SJSA1 (cell line): ENCODE measurements around the gene RELA. TPM values are rescaled to one million over a fixed set of nuclear protein-coding genes. Genes with fewer than 3 reads are reported as not detected.

Source experiments
- DNase-seq, 2 experiments: peaks; one replicate each; pipeline ENCODE4 v3.0.0-alpha.2; 2015 to 2020; ENCODE audit warnings: low spot score in 2 of 2, low read depth in 1 of 2
- H3K27ac ChIP-seq: fragments of 250-450 bp; sonication (Bioruptor Pico); 2 replicates; pipeline ENCODE4 v1.5.1; 2020; ENCODE audit warnings: mild to moderate bottlenecking, moderate library complexity
- H3K27me3 ChIP-seq: fragments of 250-450 bp; sonication (Bioruptor Pico); replicated peaks from 2 replicates; pipeline ENCODE4 v1.5.1; 2020; ENCODE audit warnings: mild to moderate bottlenecking, moderate library complexity
- H3K36me3 ChIP-seq: fragments of 250-450 bp; sonication (Bioruptor Pico); 2 replicates; pipeline ENCODE4 v1.5.1; 2020; ENCODE audit warnings: mild to moderate bottlenecking
- H3K4me1 ChIP-seq: fragments of 250-450 bp; sonication (Bioruptor Pico); replicated peaks from 2 replicates; pipeline ENCODE4 v1.6.1; 2021; ENCODE audit warnings: mild to moderate bottlenecking
- H3K4me3 ChIP-seq: fragments of 250-450 bp; sonication (Bioruptor Pico); 2 replicates; pipeline ENCODE4 v1.5.1; 2020; ENCODE audit warnings: mild to moderate bottlenecking
- H3K9me3 ChIP-seq: fragments of 250-450 bp; sonication (Bioruptor Pico); replicated peaks from 2 replicates; pipeline ENCODE4 v1.5.1; 2020; ENCODE audit warnings: mild to moderate bottlenecking
- total RNA-seq: library from RNA; depleted of rRNA; stranded (reverse); fragments of >200 nt; shearing (Covaris generic); gene quantifications from 2 replicates; pipeline ENCODE4 v1.2.3, GENCODE V29; 2014

RELA gene
- total RNA-seq, 1 experiment from 2014 or later, result 63.3 TPM

DNA sequence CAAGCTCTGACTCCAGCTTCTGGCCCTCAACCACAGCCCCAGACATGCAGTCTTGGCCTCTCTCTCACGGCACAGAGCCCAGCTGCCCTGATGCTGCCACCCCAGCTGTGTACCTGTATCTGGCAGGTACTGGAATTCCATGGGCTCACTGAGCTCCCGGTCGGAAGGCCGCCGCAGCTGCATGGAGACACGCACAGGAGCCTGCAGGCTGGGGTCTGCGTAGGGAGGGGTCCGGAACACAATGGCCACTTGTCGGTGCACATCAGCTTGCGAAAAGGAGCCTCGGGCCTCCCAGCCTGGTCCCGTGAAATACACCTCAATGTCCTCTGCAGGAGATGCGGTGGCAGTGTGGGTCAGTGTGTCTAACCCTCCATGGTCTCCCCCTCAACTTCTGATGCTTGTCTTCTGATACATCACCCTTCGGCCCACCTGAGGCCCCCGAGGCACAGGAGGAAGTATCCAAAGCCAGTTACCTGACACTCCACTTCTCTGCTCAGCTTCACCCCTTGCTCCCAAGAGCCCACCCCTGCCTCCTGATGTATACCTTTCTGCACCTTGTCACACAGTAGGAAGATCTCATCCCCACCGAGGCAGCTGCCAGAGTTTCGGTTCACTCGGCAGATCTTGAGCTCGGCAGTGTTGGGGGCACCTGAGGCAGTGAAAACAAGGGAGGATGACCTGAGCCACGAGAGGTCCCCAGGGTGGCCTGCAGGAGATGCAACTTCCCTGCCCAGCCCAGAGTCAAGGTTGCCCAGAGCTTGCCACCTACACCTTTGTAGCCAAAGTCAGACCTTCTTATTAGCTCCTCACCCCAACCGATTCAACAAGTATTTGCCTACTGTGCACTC is 4.3 kb downstream of the RELA start:
- Histone ChIP-seq H3K9me3 (no peaks in the 10 kb centered on the region), H3K36me3 (peaks cover 99% of the 10 kb centered on the region), H3K4me3 (no peak overlapping the region), H3K27ac (no peak overlapping the region), H3K4me1 (peaks cover 20% of the 10 kb centered on the region), H3K27me3 (no peaks in the 10 kb centered on the region)
- no peak for DNase-seq

DNA sequence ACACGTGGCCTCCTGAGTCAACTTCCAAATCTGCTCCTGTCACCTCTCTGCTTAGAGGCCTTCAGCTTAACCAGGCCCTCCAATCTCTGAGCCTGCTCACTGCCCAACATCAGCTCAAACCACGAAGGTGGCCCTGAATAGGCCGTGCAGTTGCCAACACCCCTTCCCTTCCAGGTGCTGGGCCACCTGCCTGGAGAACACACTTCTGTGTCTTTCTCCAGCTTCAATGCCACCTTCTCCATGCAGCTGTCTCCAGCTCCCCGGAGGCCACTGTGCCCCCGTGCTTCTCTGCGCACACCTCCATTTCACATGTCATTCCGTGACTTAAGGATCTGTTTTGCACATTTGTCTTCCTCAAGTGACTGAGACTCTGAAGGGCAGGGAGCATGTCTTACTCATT is 5.3 kb downstream of the RELA start:
- DNase-seq, result no peak
- Histone ChIP-seq H3K4me3 (no peak overlapping the region), H3K27ac (no peak overlapping the region), H3K36me3 (peaks cover 93% of the 10 kb centered on the region), H3K9me3 (no peaks in the 10 kb centered on the region), H3K27me3 (no peaks in the 10 kb centered on the region), H3K4me1 (peaks cover 25% of the 10 kb centered on the region)

DNA sequence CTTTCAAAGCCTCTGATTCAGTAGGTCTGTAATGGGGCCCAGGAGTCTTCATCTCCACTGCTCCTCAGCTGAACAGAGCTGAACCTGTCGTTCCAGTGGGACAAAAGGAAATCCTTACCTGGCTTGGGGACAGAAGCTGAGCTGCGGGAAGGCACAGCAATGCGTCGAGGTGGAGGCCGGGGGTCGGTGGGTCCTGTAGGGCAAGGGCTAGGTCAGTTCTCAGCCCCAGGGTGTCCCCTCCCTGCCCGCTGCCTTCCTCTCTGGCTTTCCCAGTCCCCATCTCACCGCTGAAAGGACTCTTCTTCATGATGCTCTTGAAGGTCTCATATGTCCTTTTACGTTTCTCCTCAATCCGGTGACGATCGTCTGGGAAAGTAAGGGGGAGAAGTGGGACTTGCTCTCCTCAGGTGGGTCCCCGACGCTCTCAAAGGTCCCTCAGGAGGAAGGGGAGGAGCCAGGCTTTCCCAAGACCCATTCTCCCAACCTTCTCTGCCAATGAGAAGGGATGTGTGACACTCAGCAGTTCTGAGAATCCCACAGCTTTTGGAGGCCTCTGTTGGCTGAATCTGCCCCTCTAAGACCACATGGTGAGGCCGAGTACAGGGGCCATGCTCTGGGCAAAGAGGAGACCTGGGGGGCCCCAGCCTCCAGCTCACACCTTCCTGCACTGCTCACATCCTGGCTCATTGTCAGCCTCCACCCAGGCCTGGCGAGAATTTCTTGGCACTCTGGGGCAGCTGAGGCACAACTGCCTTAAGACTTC is 7.0 kb downstream of the RELA start:
- Histone ChIP-seq H3K4me3 (no peak overlapping the region), H3K27me3 (no peaks in the 10 kb centered on the region), H3K36me3 (peaks cover 88% of the 10 kb centered on the region), H3K9me3 (no peaks in the 10 kb centered on the region), H3K27ac (no peak overlapping the region), H3K4me1 (peaks cover 27% of the 10 kb centered on the region)
- no peak for DNase-seq

DNA sequence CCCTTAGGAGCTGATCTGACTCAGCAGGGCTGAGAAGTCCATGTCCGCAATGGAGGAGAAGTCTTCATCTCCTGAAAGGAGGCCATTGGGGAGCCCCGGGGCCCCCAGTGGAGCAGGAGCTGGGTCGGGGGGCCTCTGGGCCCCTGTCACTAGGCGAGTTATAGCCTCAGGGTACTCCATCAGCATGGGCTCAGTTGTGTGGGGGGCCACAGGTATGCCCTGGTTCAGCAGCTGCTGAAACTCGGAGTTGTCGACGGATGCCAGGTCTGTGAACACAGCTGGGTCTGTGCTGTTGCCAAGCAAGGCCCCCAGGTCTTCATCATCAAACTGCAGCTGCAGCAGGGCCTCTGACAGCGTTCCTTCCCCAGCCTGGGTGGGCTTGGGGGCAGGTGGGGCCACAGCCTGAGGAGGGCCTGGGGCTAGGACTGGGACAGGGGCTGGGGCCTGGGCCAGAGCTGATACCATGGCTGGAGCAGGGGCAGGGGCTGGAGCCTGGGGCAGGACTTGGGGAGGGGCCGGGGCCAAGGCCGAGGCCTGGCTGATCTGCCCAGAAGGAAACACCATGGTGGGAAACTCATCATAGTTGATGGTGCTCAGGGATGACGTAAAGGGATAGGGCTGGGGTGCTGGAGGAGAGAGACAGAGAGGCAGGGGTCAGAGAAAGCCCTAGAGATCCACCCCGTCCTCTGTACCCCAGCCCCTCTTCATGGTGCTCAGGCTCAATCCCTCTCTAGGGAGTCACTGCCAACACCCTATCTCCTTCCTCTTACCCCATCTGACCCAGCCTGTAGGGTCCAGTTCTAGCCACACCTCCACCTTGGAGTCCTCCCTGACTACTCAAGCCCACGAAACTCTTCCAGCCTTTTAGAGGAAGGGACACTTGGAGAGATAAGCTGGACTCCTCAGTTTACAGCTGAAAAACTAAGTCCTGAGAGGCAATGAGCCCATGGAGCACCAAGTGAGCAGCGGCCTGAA is 8.1 kb downstream of the RELA start:
- peaks cover 88% of the 10 kb centered on the region for H3K36me3 ChIP-seq
- no peak for DNase-seq
- H3K4me3 ChIP-seq, result no peak overlapping the region
- peaks cover 27% of the 10 kb centered on the region for H3K4me1 ChIP-seq
- H3K27ac ChIP-seq, result no peak overlapping the region
- H3K27me3 ChIP-seq, result no peaks in the 10 kb centered on the region
- no peaks in the 10 kb centered on the region for H3K9me3 ChIP-seq

DNA sequence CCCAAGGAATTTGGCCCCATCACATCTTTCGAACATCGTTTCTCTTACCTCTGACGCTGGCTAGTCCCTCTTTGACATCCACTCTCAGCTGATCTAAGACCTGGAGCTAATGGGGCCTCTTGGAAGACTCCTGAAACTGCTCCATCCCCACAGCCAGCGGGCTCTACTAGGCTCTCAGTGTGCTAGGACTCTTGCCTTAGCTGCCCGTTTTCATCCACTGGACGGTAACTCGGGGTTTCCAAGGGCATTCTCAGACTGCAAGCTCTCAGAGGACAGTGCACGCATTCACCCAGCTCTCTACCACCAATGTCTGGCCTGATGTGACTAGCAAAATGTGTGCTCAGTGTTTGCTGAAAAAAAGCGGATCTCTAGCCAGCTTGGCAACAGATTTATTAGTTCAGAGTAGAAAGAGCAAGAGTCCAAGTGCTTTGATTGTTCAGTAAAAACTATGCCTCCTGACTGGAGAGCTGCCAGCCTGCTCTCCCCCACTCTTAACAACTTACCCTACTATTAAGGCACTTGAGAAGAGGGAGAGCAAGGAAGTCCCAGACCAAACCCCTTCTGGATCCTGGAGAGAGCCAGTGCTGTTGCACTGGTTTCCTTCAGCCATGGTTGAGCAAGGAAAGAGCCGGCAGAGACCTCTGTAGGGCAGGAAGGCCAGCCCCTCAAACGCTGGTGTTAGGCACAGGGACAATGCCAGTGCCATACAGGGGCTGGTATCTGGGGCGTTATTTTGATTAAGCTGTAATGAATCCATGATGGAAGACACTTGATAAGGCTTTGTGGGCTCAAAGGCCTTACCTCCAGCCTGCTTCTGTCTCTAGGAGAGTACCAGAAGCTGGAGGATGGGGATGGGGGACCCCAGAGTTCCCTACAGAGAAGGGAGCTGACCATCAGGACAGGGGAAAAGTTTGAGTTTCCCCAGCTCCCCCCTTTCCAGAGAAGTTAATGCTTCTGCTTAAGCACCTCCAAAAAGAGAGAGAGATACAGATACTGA is 9.2 kb downstream of the RELA start:
- Histone ChIP-seq H3K4me3 (peak overlapping the region; percentile 43), H3K36me3 (peaks cover 86% of the 10 kb centered on the region), H3K27ac (peak overlapping the region; percentile 85), H3K4me1 (peaks cover 27% of the 10 kb centered on the region), H3K27me3 (no peaks in the 10 kb centered on the region), H3K9me3 (no peaks in the 10 kb centered on the region)
- DNase-seq, result no peak

DNA sequence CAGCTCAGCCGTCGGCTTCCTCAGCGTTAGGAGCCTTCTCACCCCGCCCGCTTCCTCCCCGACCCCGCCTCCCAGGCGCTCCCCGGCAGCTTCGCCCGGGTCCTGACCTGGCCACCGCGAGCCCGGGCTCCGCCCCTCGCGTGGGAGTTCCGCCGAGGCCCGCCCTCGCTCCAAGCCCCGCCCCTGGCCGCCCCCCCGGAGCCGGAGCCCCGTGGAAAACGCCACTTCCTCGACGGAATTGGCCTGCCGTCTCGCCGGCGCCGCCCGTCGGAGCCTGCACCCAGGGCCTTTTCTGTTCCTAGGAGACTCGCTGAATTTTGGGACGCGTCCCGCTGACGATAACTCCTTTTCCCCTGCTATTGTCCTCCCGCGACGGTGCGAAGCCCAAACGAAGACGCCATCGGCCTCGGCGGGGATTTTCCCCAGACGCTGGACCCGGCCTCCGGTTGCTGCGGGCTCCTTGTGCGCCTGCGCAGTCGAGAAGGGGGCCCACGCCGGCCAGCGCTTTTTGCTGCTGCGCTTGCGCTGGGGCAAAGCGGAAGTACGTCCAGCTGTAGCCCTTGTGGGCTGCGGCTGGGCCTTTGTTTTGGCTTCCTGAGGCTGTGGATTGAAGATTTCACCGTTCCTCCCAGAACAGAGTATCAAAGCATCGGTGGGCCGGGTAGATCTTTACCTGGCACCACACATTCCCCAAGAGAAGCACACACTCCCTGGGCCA is 10.0 kb downstream of the RELA start:
- H3K9me3 ChIP-seq, result no peaks in the 10 kb centered on the region
- peak overlapping the region; percentile 85 for H3K27ac ChIP-seq
- H3K4me1 ChIP-seq, result peaks cover 27% of the 10 kb centered on the region
- H3K27me3 ChIP-seq, result no peaks in the 10 kb centered on the region
- H3K4me3 ChIP-seq, result peak overlapping the region; percentile 43
- peaks cover 80% of the 10 kb centered on the region for H3K36me3 ChIP-seq
- peak; percentile 99 to 100 for DNase-seq

DNA sequence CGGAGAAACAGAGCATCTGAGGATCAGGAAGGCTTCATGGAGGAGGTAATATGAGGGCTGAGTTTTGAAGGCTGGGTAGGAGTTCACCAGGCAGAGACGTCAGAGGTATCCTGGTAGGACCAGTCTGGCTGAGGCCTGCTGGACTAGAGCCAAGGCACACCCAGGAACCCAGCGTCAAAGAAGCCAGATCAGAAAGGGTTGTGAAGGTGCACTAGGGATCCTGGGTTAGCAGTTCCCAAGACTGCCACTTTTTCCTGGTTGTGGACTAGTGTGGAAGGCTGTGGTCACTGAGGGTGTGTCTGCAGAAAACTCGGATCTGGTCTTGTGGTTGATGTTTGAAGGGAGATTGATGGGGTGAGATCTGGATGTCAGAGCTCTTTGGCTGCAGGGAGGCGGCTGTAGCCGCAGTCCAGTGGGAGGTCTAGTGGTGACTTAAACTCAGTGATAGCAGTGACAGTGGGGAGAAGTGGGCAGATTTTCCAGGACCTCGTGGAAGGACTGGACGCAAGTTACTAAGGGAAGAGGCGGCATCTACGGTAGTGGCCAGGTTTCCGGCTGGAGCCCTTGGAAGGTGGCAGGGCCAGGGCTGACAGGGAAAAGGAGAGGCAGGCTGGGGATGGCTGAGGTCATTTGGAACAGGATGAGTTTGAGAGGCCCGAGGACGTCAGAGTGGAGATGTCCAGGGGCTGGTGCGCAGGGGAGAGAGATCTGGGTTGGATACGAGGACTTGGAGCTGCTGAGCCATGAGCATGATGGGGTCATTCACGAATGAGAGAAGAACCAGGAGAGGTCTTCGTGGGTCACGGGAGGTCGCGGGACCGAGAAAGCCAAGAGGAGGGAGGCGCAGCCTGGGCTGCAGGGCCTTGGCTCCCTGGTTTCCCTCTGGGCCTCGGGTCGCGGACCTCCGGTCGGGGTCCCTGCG is 10.9 kb downstream of the RELA start:
- Histone ChIP-seq H3K27ac (peak overlapping the region; percentile 85), H3K36me3 (peaks cover 77% of the 10 kb centered on the region), H3K27me3 (no peaks in the 10 kb centered on the region), H3K4me3 (peak overlapping the region; percentile 43), H3K4me1 (peaks cover 28% of the 10 kb centered on the region), H3K9me3 (no peaks in the 10 kb centered on the region)
- peak; percentile 43 to 60 for DNase-seq

DNA sequence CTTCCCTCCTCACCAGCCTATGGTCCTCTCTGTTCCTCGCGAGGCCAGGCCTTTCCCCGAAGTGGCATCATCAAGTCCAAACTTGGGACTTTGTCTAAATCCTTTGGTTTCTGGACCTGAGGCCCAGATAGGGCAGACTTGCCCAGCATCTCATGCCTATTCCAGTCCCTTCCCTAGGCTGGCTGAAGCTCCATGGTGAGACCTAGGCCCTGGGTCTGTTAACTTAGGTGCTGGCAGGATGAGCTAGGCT is 11.5 kb downstream of the RELA start:
- H3K27ac ChIP-seq, result no peak overlapping the region
- peaks cover 29% of the 10 kb centered on the region for H3K4me1 ChIP-seq
- DNase-seq, result no peak
- peaks cover 75% of the 10 kb centered on the region for H3K36me3 ChIP-seq
- no peaks in the 10 kb centered on the region for H3K27me3 ChIP-seq
- no peak overlapping the region for H3K4me3 ChIP-seq
- H3K9me3 ChIP-seq, result no peaks in the 10 kb centered on the region

DNA sequence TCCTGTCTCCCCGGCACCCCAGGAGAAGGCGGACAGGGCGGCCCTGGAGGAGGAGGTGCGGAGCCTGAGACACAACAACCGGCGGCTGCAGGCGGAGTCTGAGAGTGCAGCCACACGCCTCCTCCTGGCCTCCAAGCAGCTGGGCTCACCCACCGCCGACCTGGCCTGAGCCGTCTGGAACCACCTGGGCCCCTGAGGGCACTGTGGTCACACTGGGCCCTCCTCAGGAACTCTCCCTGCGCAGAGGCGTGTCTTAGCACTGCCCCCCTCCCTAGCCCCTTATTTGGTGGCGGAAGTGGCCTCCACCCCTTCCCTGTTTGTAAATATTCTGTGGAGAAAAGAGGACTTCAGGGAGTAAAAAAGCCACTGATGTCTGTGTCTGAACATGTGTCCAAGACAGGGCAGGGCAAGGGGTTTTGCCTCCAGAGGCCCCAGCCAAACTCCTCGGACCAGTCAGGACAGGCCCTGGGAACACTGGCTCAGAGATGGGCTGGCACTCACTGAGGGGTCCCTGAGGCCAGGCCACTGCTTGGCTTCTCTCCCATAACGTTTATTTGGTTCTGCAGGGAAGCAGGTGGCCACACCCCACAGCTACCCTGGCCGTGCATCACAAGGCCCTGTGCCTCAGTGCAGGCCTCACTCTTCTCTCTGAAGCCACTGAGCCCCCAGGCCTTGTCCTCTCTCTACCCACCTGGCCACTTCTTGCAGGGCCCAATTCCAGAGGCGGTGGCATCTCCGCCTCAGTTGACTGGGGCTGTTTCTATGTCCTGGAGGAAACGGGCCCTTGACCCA is 12.0 kb downstream of the RELA start:
- no peaks in the 10 kb centered on the region for H3K27me3 ChIP-seq
- DNase-seq, result peak in 1 of 2 experiments; percentile 57
- H3K27ac ChIP-seq, result no peak overlapping the region
- no peaks in the 10 kb centered on the region for H3K9me3 ChIP-seq
- H3K4me1 ChIP-seq, result peaks cover 29% of the 10 kb centered on the region
- H3K4me3 ChIP-seq, result no peak overlapping the region
- H3K36me3 ChIP-seq, result peaks cover 75% of the 10 kb centered on the region

DNA sequence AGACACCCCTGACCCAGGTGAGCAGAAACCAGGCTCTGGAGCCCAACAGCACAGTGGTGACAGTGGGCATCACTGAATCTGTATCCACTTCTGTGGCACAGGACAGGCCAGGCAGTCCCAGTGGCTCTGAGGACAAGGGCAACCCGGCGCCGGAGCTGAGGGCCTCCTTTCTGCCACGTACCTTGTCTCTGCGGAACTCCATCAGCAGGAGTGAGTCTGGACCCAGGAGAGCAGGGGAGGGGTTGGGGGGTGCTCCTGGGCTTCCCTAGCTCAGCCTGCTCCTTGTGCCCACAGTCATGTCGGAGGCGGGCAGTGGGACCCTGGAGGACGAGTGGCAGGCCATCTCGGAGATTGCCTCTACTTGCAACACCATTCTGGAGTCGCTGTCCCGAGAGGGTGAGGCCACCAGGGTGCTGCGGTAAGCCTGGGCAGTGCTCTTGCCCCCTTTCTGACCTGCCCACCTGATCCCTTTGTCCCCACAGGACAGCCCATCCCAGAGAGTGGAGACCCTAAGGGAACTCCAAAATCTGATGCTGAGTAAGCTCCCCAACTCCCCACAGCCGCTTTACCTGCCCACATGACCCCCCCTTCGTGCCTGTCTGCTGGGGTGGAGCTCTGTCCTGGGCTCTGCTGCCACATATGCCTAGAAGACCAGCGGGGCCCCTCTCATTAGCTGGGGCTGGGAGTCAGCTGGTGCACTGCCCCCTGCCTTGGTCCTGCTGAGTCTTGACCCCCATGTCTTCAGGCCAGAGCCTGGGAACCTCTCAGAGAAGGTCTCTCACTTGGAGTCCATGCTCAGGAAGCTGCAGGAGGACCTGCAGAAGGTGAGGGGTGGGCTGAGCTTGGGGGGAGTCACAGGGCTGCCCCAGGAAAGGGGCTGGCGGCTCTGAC is 12.8 kb downstream of the RELA start:
- H3K27ac ChIP-seq, result no peak overlapping the region
- peaks cover 35% of the 10 kb centered on the region for H3K4me1 ChIP-seq
- no peak overlapping the region for H3K4me3 ChIP-seq
- peak in 1 of 2 experiments; percentile 55 for DNase-seq
- H3K9me3 ChIP-seq, result no peaks in the 10 kb centered on the region
- peaks cover 75% of the 10 kb centered on the region for H3K36me3 ChIP-seq
- H3K27me3 ChIP-seq, result no peaks in the 10 kb centered on the region
